GM19372 (cell line): Measurements from ENCODE around the gene ADGRB3.
"Not testable (repeated sequence)": the region's sequence is repeated elsewhere in the genome, so short reads cannot be mapped to it uniquely, and the experiment has no call there.

Source experiments
- ATAC-seq: cut with Tn5 transposase; IDR thresholded peaks from one replicate; pipeline ENCODE4 v1.9.1; 2021; ENCODE audit warnings: mild to moderate bottlenecking, low read depth, moderate library complexity; ENCODE audit not compliant: unreplicated experiment

Gene ADGRB3

DNA sequence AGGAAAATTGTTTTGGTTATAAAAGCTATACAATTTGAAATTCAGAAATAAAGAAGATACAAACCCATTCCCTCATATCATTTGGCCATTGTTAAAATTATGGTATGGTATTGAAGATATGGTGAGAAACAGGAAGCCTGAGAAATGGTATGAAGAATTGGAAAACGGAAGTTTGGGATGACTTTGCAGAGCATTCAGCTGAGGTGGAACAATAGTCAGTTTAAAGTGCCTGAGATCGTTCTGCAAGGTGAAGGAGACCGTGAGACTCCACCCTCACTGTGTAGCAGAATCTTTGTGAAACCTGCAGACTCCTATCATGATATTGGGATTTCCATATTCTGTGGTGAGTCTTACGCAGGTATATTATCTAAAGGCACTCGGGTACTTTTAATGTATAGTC, 97.3 kb downstream of the ADGRB3 start:
- no peak for ATAC-seq

DNA sequence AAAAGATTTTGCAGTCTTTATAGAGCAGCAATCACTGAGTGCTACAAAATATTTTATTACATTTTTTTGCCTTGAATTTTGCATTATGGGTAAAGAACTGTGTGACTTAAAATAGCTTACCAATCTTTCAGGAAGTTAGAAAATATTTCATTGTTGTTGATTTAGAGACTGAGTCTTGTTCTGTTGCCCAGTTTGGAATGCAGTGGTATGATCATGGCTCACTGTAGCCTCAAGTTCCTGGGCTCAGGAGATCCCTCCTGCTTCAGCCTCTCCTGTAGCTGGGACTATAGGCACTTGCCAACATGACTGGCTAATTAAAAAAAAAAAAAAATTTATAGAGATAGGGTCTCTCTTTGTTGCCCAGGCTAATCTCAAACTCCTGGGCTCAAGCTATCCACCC, 100.8 kb downstream of the ADGRB3 start:
- ATAC-seq: no peak

DNA sequence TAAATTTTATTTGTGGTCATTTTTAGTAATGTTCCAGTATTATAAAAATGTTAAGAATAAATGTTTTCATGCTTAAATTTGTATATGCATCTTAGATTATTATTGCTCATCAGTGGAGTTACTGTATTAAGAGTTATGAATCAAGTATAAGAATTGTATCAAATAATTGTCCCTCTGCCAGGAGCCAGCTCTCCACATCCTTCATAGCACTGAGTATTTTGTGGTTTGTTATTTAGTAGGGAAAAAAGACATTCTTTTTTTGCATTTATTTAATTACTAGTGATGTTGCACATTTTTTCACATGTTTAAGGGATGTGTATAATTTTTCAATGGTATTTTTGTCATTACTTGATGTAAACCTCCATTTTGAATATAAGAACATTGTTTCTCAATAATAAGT, 102.0 kb downstream of the ADGRB3 start:
- no peak for ATAC-seq

DNA sequence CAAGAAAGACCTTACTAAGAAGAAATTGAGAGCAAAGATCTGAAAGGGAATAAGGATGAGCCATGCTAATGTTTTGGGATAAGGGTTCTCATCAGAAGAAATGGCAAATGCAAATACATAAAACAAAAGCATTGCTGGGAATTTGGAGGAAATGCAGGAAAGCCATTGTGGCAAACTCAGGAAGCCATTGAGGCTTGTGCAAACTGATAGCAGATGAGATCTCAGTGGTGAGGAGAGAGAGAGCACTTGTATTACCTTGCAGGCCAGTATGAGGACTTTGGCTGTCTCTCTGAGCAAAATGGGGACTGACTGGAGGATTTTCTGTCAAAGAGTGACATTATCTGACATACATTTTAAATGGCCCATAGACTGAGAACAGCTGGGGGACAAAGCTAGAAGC, 103.0 kb downstream of the ADGRB3 start:
- no peak for ATAC-seq

DNA sequence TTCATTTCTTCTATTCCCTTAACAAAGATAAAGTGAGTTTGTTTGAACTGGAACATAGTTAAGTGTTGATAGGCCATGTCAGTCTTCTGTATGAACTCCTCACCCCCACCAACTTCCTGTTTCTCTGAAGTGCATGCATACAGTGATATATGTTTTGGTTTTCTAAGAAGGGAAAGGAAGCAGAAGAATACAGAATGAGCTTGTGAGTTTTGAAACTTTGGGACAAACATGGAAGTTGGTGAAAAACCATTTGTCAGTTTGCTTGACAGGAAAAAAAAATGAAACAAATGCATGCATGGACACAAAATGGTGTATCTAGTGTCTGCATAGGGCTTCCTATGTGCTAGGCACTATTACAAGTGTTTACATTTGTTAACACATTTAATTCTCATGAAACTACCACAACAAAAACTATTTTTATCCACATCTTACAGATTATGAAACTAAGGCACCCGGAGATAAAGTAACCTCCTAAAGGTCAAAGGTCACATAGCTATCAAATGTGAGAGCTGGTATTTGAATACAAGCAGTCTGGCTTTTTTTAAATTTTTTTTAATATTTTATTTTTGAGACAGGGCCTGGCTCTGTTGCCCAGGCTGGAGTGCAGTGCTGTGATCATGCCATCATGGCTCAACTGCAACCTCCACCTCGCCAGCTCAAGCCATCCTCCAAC, 105.9 kb downstream of the ADGRB3 start:
- no peak for ATAC-seq

DNA sequence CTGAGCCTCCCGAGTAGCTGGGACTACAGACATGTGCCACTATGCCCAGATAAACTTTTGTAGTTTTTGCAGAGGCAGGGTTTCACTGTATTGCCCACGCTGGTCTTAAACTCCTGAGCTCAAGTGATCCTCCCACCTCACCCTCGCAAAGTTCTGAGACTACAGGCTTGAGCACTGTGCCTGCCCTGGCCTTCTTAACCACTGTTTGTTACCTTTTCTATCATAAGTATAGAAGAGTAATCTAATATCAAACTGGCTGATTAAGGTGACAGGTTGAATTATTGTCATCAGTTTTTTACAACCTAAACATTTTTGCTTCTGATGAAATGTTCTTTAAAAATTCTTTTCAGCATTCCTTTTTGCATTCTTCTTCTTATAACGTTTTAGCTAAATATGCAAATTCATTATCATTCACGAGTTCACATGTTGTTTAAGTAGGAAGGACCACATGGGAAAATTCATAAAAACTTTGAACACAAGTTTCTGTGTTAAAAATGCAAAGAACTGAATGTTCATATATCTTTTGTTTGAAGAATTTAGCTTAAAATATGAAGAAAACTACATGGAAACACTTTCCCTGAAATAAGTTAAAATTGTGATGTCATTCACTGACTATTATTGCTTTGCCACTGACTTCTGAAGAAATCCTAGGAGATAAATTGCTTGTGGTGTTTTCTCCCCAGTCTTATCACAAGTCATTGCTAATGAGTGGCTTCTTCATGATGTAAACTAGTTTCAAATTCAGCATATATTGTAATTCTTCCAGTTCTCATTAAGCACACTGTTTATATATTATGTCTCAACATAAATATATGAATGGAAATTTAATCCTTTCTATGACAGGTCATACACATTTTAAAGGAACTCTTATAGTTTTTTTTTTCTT, 106.7 kb downstream of the ADGRB3 start:
- no peak for ATAC-seq

DNA sequence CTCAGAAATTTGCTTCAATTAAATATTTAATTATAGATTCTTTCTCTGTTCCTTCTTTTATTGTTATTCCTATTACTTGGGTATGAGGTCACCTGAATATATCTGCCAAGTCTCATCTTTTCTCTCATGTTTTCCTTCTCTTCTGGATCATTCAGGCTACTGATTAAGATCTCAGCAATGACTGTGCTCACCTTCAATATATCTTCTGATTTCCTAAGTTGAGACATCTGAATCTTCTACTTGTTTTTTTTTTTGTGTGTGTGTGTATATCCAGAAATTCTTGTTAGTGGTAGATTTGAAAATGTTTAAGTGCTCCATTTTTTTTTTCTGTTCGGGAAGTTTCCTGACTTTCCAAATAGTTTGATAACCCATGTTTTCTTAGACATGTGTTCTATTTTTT, 108.0 kb downstream of the ADGRB3 start:
- ATAC-seq: no peak

DNA sequence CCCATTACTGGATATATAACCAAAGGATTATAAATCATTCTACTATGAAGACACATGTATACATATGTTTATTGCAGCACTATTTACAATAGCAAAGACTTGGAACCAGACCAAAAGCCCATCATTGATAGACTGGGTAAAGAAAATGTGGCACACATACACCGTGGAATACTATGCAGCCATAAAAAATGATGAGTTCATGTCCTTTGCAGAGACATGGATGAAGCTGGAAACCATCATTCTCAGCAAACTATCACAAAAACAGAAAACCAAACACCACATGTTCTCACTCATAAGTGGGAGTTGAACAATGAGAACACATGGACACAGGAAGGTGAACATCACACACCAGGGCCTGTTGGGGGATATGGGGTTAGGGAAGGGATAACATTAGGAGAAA, 109.3 kb downstream of the ADGRB3 start:
- not testable (repeated sequence) for ATAC-seq

DNA sequence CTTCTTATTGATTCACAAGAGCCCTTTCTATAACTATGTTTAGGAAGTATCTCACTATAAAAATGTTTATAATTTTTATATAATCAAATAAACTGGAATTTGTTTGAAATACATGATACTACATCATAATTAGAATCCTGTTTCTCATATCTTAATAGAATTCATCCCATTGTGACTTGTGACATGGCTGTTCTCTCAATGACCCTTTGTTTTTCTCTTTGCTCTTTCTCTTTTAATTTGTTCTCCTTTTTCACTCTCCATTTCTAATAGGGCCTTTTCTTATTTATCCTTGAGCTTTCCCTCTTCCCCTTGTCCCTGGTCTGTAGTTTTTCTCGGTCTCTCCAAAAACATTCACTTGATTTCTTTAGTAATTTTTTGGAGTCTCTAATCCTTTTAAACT, 111.3 kb downstream of the ADGRB3 start:
- ATAC-seq: no peak

DNA sequence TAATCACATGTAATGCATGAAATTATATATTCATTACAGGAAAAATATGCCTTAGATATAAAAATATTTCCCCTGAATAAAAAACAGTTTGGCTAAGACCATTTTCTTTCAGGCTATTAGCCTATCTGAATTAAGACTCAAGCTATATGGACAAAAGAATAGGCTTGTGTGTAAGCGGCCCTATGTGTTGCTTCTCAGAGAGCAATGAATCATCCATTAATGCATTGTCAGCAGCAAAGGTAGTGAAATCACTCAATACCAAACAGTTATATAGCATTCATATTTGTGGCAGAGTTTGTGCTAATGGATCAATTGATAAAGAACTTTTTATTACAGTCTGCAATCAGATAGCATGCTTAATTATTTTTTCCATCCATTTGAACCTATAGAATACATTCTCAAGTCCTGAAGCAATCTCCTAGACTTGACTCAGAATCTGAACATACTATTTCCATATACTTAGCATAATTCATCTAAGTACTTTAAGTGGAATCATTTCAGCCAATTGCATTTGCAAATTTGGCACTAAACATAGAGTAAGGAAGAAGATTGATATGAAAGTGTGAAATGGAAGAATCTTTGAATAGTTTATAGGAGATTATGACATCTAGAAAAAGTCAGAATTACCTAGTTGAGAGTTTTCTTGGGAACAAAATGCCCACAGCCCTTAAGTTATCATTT, 112.2 kb downstream of the ADGRB3 start:
- no peak for ATAC-seq

DNA sequence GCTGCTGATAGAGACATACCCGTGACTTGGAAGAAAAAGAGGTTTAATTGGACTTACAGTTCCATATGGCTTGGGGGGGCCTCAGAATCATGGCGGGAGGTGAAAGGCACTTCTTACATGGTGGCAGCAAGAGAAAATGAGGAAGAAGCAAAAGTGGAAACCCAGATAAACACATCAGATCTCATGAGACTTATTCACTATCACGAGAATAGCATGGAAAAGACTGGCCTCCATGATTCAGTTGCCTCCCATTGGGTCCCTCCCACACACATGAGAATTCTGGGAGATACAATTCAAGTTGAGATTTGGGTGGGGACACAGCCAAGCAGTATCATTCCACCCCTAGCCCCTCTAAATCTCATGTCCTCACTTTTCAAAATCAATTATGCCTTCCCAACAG, 112.8 kb downstream of the ADGRB3 start:
- not testable (repeated sequence) for ATAC-seq

DNA sequence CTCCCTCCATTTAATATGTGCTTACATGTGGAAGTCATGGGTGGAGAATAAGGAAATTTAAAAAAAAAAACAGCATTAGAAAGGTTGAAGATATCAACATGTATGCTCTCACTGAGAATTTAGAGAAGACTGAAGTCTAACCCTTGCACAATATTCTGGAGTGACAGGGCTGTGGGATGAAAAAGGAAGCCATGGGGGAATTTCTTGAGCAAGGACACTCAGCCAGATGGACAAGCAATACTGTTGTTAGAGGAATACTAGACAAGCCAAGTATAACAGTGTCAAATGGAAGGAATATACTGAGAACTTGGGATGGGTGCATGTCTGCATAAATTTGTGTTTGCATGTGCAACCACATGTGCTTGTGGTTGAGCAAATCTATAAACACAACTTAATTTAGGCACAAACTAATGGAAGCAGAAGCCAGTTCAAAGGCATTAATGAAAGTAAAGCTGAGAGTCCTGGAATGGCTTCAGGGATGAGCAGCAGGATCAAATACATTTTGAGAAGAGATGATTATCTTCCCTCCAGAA, 119.7 kb downstream of the ADGRB3 start:
- no peak for ATAC-seq

DNA sequence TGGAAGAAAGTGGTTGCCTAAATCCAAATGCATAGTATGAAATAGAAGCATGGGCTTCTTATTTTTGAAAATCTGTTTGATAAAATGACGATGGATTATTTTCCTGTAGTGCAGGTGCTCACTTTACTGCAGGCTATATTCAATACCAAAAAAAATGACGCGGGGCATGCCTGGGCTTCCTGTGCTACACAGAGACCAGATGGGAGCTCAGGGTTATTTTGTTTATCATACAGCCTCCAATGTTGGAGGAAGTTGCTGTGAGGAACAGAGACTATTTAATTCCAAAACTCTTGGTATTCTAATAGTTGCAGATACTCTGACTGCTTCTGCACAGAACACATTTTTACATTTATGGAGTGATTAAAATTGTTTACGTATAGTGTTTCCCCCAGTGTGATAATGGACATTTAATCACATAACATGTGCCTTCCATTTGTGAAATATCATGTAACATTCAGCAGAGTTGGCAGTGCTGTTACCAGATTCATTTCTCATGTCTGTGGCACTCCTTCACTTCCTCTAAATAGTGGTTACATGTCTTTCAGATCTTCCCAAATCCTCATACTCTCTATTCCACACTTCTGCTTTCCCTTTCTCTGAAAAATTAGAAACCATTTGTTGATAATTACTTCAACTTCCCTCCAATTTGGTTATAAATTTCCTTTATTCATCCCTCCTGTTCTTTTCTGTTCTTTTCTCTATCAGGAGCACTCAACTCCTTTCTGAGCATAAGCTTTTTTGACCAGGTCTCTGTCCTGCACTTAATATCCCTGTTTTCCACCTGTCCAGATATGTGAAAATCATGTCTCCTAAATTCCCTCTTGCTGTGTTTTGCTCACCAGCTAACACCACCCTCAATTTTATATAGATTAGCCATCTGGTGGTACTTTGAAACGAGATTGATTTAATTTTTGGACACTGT, 121.6 kb downstream of the ADGRB3 start:
- ATAC-seq: no peak

DNA sequence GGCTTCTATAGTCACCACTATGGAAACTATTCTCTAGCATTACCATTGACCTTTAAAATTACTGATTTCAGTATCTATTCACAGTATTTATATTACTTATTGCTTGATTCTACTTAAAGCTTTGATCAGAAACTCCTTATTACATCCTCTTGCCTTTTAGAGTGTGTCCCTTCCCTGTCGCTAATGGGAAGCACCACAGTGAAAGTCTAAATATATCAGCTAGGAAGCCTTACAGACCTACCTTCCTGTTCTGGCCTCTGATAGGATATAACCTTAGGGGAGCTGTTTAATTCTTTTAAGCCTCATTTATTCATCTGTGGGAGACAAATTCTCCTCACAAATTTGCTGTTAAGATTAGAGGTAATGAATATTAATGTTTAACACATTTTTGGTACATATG, 122.7 kb downstream of the ADGRB3 start:
- ATAC-seq: no peak

DNA sequence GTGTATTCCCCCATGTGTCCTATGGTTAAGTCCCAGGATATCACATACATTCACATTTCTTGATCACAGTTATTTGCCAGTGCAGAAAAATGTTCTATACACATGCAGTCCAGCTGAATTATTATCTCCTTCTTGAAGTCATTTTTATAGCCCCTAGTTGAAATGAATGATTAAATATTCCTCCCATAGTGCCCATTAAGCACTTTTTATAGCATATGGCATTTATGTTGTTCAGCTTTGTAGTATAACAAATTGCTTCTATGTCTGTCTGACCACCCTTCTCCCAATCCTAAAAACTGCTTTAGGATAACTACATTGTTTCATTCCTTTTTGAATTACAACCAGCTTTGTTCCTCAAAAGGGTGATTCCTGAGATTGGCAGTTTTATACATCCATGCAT, 123.5 kb downstream of the ADGRB3 start:
- no peak for ATAC-seq

DNA sequence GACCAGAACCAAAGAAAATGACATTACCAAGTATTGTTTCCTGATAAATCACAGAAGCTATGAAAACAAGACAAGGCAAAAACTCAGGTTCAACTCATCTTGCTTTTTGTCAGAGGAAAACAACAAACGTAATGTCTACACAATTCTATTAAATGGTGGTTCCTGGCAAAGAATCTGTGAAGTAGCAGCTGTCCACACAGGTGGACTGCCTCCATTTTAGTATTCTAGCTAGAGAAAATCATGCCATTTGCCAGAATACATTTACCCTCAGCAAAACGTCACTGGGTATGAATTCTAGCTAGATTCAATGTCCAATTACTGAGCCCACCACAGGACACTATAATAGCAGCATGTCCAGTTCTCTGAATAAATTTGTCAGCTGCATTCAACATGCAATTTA, 125.4 kb downstream of the ADGRB3 start:
- no peak for ATAC-seq

DNA sequence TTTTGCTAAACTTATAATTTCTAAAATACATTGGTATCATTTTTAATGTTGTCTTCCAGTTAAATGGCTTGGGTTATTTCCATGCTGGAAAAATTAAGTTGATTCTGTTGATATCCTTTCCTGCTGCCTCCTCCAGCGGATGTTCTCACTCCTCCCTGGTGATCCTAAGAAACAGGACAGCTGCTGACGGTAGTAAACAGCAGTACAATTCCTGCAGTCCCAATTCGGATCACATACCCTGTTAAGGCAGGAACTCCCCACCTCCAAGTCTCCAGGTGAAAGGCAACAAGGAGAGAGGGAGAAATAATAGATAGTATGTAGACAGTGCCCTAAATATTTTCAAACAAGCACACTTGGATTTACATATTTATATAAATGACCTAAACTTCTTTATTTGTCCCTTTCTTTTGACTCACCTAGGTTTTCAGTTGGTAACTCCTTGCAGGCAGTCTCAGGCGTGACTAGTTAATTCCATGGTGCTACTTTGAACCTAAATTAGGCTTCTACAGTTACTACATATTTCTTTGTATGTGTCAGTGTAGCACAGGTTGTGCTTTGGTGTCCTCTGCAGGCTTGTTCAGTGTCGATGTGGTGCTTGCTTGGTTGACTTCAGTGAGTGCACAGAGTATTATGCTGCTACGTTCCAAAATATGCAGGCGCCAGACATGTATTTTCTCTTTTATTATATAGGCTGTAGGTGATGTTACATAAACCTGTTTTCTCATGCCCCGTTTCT, 126.0 kb downstream of the ADGRB3 start:
- ATAC-seq: no peak

DNA sequence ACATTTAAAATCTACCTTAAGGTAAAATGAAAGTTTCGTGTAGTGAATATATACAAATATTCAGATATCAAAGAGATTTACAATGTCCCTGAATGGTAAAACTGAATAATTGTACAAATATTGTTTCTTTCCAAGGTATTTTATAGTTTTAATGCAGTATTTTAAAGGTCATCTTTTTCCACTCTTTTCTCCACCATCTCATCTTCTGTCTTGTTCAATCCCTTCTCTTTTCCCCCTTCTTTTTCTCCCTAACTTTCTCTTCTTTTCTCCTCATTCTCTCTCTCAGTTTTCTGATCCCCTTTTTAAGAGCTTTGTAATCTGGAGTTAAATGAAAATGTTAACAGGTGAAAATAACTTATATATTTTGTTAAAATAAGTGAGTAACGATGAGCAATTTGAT, 126.9 kb downstream of the ADGRB3 start:
- no peak for ATAC-seq

DNA sequence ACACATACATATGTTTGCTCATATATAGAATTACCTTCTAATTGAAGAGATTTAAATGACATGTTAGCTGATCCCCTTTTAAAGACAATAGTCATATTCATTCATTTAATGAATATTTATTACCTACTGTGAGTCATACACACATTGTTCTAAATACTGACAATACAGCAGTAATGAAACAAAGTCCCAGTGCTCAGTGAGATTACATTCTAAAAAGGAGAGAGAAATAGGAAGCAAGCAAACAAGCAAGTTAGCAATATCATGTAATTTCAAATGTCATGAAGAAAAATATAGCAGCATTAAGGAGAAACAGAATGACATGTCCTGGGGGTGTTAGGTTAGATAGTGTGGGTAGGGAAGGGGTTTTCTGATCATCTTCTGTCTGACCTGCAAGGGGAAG, 136.3 kb downstream of the ADGRB3 start:
- ATAC-seq: no peak

DNA sequence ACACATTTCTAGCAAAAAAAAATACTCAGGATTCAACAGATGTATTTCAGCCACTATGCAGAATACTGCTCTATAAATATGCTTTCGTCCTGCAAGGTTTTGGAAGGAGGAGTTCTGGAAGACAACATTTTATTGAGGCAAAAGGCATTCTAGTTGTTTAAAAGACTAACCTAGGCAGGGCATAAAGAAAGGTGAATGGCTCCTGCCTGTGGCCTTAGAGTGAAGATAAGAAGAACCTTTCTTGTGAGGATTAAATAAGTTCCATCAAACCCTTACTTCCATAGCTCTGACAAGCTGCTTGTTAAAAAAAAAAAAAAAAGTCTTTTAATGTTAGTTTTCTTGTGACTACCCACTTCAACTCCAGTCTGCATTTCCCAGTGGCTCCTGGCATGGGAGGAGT, 139.8 kb downstream of the ADGRB3 start:
- ATAC-seq: no peak
